Measurements from ENCODE around the gene NMT1.

The NMT1 gene

DNA sequence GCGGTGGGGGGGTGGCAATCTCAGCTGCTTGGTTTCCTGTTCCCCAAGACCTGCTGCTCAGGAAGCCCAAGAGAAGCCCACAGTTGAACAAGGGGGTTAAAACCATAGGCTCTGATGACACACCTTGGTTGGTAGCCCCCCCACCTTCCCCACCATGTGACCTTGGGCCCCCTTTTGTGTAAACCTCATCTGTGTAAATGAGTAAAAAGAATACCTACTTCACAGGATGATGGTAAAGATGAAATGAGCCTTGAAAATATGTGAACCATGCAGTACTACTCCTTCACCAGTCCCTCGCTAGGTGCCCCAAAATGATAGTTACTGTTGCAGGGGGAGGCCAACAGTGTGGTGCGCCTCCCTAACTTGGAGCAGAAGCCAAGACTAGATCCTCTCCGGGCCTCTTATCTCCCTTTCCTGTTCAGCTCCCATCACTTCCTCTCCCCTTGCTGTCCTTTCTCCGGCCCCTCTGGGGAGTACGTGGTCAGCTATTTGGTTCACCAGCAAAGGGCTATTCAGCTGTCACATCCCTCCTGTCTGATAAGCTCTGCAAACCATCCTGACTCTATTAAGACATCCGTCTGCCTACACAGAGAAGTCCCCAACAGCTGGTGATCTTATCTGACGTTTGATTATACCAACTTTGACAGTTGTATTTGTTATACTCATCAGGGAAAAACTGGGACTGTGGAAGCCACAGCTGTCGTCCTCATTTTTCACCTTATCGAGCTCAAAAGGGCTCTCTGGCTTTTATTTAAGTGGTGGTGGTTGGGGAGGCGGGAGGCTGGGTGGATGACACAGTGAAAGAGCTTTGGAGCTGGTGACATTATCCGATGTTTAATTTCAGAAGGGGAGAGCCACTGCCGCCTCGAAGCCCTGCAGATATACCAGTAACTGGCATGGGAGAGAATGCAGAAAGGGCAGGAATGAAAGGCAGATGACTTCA, 29.6 kb upstream of the NMT1 start:
- Histone ChIP-seq H3K9me3 (ENCODE audit: low read depth, low read length) (no peaks in the 10 kb centered on the region), H3K9ac (ENCODE audit: insufficient read length) (no peak overlapping the region), H3K27ac (no peak overlapping the region), H3K36me3 (ENCODE audit: insufficient read depth, low read length) (peaks cover 25% of the 10 kb centered on the region; the same call in 1 of the 2 replicates), H3K4me3 (no peak overlapping the region)
- DNase-seq (ENCODE audit: low read depth, low spot score): no peak
- TF ChIP-seq FOXP2 (optimal IDR thresholded peaks at IDR 0.05; ENCODE audit: control extremely low read depth, extremely low read length, insufficient read depth): no peak
- no peak for TF ChIP-seq POLR2AphosphoS5 (IDR thresholded peaks at IDR 0.05; ENCODE audit: borderline replicate concordance, low read depth, low read length)
- no peak for TF ChIP-seq EZH2 (IDR thresholded peaks at IDR 0.05)

DNA sequence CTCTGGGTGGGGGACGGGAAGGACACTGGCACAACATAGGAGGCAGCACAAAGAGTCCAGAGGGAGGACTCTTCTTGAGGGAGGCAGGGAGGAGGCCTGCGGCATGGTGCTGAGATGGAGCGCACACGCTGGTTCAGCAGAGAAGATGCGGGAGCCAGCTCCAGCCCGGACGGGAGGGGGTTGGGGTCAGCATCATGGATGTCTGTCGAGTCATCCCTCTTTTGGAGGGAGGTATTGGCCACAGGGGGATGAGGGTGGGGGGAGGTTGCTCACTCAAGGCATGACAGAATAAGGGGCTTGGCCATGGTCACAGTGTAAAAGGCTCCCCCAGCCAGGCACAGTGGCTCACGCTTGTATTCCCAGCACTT, 29.0 kb upstream of the NMT1 start:
- DNase-seq (ENCODE audit: low read depth, low spot score): no peak
- H3K36me3 ChIP-seq (ENCODE audit: insufficient read depth, low read length): peaks cover 25% of the 10 kb centered on the region; the same call in 1 of the 2 replicates
- H3K9me3 ChIP-seq (ENCODE audit: low read depth, low read length): no peaks in the 10 kb centered on the region
- no peak overlapping the region for H3K4me3 ChIP-seq
- no peak overlapping the region for H3K9ac ChIP-seq (ENCODE audit: insufficient read length)
- no peak for TF ChIP-seq POLR2AphosphoS5 (IDR thresholded peaks at IDR 0.05; ENCODE audit: borderline replicate concordance, low read depth, low read length)
- TF ChIP-seq FOXP2 (optimal IDR thresholded peaks at IDR 0.05; ENCODE audit: control extremely low read depth, extremely low read length, insufficient read depth): no peak
- no peak for TF ChIP-seq EZH2 (IDR thresholded peaks at IDR 0.05)
- H3K27ac ChIP-seq: no peak overlapping the region

DNA sequence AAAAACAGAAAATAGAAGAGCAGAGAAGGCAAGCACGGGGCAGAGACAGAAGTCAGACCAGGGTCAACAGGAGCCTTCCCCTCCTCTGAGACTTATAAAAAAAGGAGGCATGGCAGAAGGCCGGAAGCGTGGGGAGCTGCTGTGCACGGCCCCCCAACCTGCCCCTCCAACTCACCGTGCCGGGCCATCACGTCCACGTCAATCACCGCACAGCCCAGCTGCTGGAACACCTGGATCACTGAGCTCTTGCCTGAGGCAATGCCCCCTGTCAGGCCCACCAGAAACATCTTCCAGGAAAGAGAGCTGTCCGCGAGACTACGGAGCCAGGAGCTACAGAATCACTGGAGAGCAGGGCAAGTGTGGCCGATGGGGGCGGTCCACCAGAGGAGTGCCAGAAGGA, 26.5 kb upstream of the NMT1 start:
- no peak for TF ChIP-seq EZH2 (IDR thresholded peaks at IDR 0.05)
- TF ChIP-seq POLR2AphosphoS5 (IDR thresholded peaks at IDR 0.05; ENCODE audit: borderline replicate concordance, low read depth, low read length): no peak
- no peak for TF ChIP-seq FOXP2 (optimal IDR thresholded peaks at IDR 0.05; ENCODE audit: control extremely low read depth, extremely low read length, insufficient read depth)
- DNase-seq (ENCODE audit: low read depth, low spot score): no peak
- Histone ChIP-seq H3K36me3 (ENCODE audit: insufficient read depth, low read length) (peaks cover 25% of the 10 kb centered on the region; the same call in 1 of the 2 replicates), H3K9me3 (ENCODE audit: low read depth, low read length) (no peaks in the 10 kb centered on the region), H3K27ac (no peak overlapping the region), H3K4me3 (no peak overlapping the region), H3K9ac (ENCODE audit: insufficient read length) (no peak overlapping the region)

DNA sequence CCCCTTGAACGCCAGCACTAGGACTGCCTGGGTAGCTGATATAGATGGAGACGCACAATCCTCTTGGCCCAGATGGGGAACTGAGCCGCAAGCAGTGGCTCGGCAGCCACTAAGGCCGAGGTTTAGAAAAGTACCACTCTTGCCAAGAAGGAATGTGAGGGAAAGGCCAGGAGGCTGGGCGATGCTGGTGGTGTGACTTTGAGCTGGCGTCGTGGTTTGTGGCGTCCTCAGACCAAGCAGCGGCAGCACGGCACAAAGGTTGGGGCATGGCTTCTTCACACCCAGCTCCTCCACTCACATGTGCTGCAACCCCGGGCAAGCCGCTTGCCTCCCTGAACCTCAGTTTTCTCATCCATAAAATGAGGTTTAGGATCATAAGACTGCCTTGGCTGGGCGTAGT, 25.3 kb upstream of the NMT1 start:
- Histone ChIP-seq H3K36me3 (ENCODE audit: insufficient read depth, low read length) (peaks cover 16% of the 10 kb centered on the region; the same call in 1 of the 2 replicates), H3K9ac (ENCODE audit: insufficient read length) (no peak overlapping the region)

DNA sequence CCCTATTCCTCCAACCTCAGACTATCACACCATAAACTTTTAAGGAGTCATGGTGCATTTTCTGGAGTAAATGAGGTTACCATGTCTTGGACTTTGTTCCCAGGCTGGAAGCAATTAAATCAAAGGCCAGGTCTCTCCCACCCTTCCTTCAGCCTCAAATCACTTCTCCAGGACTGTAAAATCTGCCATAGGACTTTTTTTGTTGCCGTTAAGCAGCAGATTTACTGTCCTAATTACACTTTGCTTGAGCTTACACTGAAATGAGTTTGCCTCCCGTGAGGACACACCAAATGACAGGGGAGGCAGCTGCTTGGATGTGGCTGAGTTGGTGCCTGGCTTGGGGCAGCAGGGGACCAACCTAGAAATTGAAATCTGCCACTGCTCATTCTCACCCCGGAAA, 24.4 kb upstream of the NMT1 start:
- Histone ChIP-seq H3K4me3 (no peak overlapping the region), H3K9me3 (ENCODE audit: low read depth, low read length) (no peaks in the 10 kb centered on the region), H3K27ac (peak overlapping the region; percentile 81), H3K9ac (ENCODE audit: insufficient read length) (no peak overlapping the region), H3K36me3 (ENCODE audit: insufficient read depth, low read length) (peaks cover 8% of the 10 kb centered on the region; the same call in 1 of the 2 replicates)
- no peak for DNase-seq (ENCODE audit: low read depth, low spot score)
- TF ChIP-seq FOXP2 (optimal IDR thresholded peaks at IDR 0.05; ENCODE audit: control extremely low read depth, extremely low read length, insufficient read depth): no peak
- no peak for TF ChIP-seq EZH2 (IDR thresholded peaks at IDR 0.05)
- TF ChIP-seq POLR2AphosphoS5 (IDR thresholded peaks at IDR 0.05; ENCODE audit: borderline replicate concordance, low read depth, low read length): no peak

More for the DNA sequence above, 25.3 kb upstream of the NMT1 start:
- Histone ChIP-seq H3K9me3 (ENCODE audit: low read depth, low read length) (no peaks in the 10 kb centered on the region), H3K4me3 (no peak overlapping the region), H3K27ac (no peak overlapping the region)
- no peak for TF ChIP-seq EZH2 (IDR thresholded peaks at IDR 0.05)
- no peak for TF ChIP-seq POLR2AphosphoS5 (IDR thresholded peaks at IDR 0.05; ENCODE audit: borderline replicate concordance, low read depth, low read length)
- TF ChIP-seq FOXP2 (optimal IDR thresholded peaks at IDR 0.05; ENCODE audit: control extremely low read depth, extremely low read length, insufficient read depth): no peak
- no peak for DNase-seq (ENCODE audit: low read depth, low spot score)

DNA sequence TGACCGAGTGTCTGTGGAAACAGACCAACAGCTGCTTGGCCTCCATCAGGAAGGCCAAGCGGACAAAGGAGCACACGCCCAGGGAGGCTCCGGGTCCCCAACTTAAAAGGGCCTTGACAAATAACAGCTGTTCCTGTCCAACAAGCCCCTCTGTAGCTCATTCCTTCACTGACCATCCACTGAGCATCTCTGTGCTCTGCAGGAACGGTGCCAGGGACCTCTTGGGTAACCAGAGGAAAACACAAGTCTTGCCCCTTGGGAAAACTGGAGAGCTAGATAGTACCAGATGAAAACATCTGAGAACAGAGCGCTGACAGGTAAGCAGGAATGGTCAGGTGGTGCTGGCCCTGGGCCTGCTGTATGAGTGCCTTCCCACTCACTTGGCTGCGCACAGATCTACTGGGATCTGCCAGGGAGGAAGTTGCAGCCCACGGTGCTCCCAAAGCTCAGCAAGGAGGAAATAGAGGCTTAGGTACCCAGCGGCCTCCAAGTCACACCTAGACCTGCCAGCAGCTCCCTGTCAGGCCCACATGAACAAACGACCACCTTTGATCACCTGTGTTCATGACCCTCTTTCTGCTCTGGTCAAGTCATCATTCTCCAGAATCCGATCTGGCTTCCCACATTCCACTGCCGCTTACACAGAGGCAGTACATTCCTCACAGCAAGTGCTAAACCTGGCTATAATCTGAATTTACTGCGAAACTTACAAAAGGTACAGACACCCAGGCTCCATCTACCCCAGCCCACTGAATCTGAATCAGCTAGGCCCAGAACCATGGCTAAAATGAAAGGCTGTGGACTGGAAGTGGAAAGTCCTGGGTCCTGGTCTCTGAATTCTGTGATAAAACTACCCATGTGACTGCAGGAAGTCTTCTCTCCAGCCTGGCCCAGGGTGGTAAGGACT, 22.1 kb upstream of the NMT1 start:
- H3K4me3 ChIP-seq: no peak overlapping the region
- H3K36me3 ChIP-seq (ENCODE audit: insufficient read depth, low read length): peaks cover 3% of the 10 kb centered on the region; the same call in 1 of the 2 replicates
- DNase-seq (ENCODE audit: low read depth, low spot score): no peak
- H3K9ac ChIP-seq (ENCODE audit: insufficient read length): no peak overlapping the region
- H3K27ac ChIP-seq: peak overlapping the region; percentile 26; the same call in 1 of the 2 replicates
- H3K9me3 ChIP-seq (ENCODE audit: low read depth, low read length): no peaks in the 10 kb centered on the region
- TF ChIP-seq POLR2AphosphoS5 (IDR thresholded peaks at IDR 0.05; ENCODE audit: borderline replicate concordance, low read depth, low read length) (no peak), FOXP2 (optimal IDR thresholded peaks at IDR 0.05; ENCODE audit: control extremely low read depth, extremely low read length, insufficient read depth) (no peak), EZH2 (IDR thresholded peaks at IDR 0.05) (no peak)

DNA sequence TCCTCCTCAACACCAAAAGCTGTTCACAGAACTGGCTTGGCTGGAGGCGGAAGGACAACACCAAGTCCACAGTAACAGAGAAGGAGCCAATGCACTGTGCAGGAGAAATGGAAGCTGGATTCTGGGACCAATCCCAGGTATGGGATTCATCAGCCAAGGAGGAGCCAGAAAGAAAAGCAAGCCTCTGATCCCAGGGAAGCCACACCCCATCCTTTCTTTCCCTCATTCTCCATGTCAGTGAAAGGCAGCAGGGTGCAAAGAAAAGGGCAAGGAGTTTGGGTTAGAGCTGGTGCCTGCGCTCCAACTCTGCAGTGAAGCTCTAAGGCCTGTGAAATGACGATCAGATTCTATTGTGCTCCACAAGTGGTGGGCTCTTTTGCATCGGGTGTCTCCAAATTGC, 20.7 kb upstream of the NMT1 start:
- no peaks in the 10 kb centered on the region for H3K36me3 ChIP-seq (ENCODE audit: insufficient read depth, low read length)
- no peaks in the 10 kb centered on the region for H3K9me3 ChIP-seq (ENCODE audit: low read depth, low read length)
- DNase-seq (ENCODE audit: low read depth, low spot score): no peak
- TF ChIP-seq POLR2AphosphoS5 (IDR thresholded peaks at IDR 0.05; ENCODE audit: borderline replicate concordance, low read depth, low read length): no peak
- TF ChIP-seq EZH2 (IDR thresholded peaks at IDR 0.05): no peak
- no peak for TF ChIP-seq FOXP2 (optimal IDR thresholded peaks at IDR 0.05; ENCODE audit: control extremely low read depth, extremely low read length, insufficient read depth)
- no peak overlapping the region for H3K4me3 ChIP-seq
- peak overlapping the region; percentile 46; the same call in 1 of the 2 replicates for H3K27ac ChIP-seq
- no peak overlapping the region for H3K9ac ChIP-seq (ENCODE audit: insufficient read length)
